ENCODE data around the gene PROX2. TPM values are rescaled to one million over a fixed set of nuclear protein-coding genes. Genes with fewer than 3 reads are reported as not detected.

The PROX2 gene
- total and polyA plus RNA-seq, 9 of the 15 experiments (the other 6 are each of a cell fraction or from before 2014, with no cell fraction given) = not detected

GRCh38 chr14:74905595-74906142 lies 29.7 kb upstream of the PROX2 start (continued):
- peak; percentile 38 for TF ChIP-seq MGA (IDR thresholded peaks at IDR 0.05)
- no peak for TF ChIP-seq NUFIP1 (IDR thresholded peaks at IDR 0.05; ENCODE audit: partially characterized antibody)
- TF ChIP-seq NCOR1 (IDR thresholded peaks at IDR 0.05) = no peak
- no peak for TF ChIP-seq TAF9B (IDR thresholded peaks at IDR 0.05; ENCODE audit: partially characterized antibody)
- peak; percentile 77 for TF ChIP-seq BHLHE40 (IDR thresholded peaks at IDR 0.05; ENCODE audit: low read length)
- TF ChIP-seq DEAF1 (CRISPR knock-in tag; IDR thresholded peaks at IDR 0.05) = peak; percentile 58
- peak in 1 of 2 experiments; percentile 62; a peak in 1 of 4 replicates for TF ChIP-seq SIN3A (IDR thresholded peaks at IDR 0.05; ENCODE audit: borderline replicate concordance in 2 of 2, control insufficient read depth in 1 of 2, low read depth in 2 of 2, low read length in 2 of 2)
- no peak for TF ChIP-seq KLF1 (tag; IDR thresholded peaks at IDR 0.05)
- no peak for TF ChIP-seq ZBTB5 (IDR thresholded peaks at IDR 0.05)
- no peak for TF ChIP-seq CCNT2 (IDR thresholded peaks at IDR 0.05; ENCODE audit: borderline replicate concordance, extremely low read depth, insufficient read length, low read depth, low read length)
